ENCODE results near the gene PPFIBP1.
A peak's percentile ranks its signal among the peaks of the same experiment; 100 is the strongest.

Gene PPFIBP1

GRCh38 chr12:27666510-27666909 is 142.5 kb downstream of the PPFIBP1 start:
- DNase-seq (ENCODE audit: insufficient read length, low spot score) = no peak
- TF ChIP-seq POLR2A (IDR thresholded peaks at IDR 0.05; ENCODE audit: low read depth, low read length) = no peak
- FAIRE-seq = no peak

GRCh38 chr12:27667540-27667939 is 143.5 kb downstream of the PPFIBP1 start:
- DNase-seq (ENCODE audit: insufficient read length, low spot score) (peak; percentile 6), FAIRE-seq (no peak)
- no peak for TF ChIP-seq POLR2A (IDR thresholded peaks at IDR 0.05; ENCODE audit: low read depth, low read length)

- FAIRE-seq (no peak), DNase-seq (ENCODE audit: insufficient read length, low spot score) (no peak)
- no peak for TF ChIP-seq POLR2A (IDR thresholded peaks at IDR 0.05; ENCODE audit: low read depth, low read length)
These were observed 148.0 kb downstream of the PPFIBP1 start for GRCh38 chr12:27672051-27672450.

- DNase-seq (ENCODE audit: insufficient read length, low spot score) (no peak), FAIRE-seq (no peak)
- no peak for TF ChIP-seq POLR2A (IDR thresholded peaks at IDR 0.05; ENCODE audit: low read depth, low read length)
These were observed 148.6 kb downstream of the PPFIBP1 start for GRCh38 chr12:27672643-27673042.

GRCh38 chr12:27673101-27673718 is 149.2 kb downstream of the PPFIBP1 start:
- no peak for FAIRE-seq
- no peak for DNase-seq (ENCODE audit: insufficient read length, low spot score)
- TF ChIP-seq POLR2A (IDR thresholded peaks at IDR 0.05; ENCODE audit: low read depth, low read length) = no peak

- no peak for DNase-seq (ENCODE audit: insufficient read length, low spot score)
- FAIRE-seq = peak; percentile 36
- no peak for TF ChIP-seq POLR2A (IDR thresholded peaks at IDR 0.05; ENCODE audit: low read depth, low read length)
These were observed 151.0 kb downstream of the PPFIBP1 start for GRCh38 chr12:27674989-27675388.

- DNase-seq (ENCODE audit: insufficient read length, low spot score) = no peak
- no peak for FAIRE-seq
These were observed 156.6 kb downstream of the PPFIBP1 start for GRCh38 chr12:27680619-27681018.

GRCh38 chr12:27682534-27682933 is 158.5 kb downstream of the PPFIBP1 start:
- no peak for TF ChIP-seq POLR2A (IDR thresholded peaks at IDR 0.05; ENCODE audit: low read depth, low read length)
- no peak for DNase-seq (ENCODE audit: insufficient read length, low spot score)
- FAIRE-seq = no peak

More at GRCh38 chr12:27680619-27681018, 156.6 kb downstream of the PPFIBP1 start:
- no peak for TF ChIP-seq POLR2A (IDR thresholded peaks at IDR 0.05; ENCODE audit: low read depth, low read length)

- no peak for TF ChIP-seq POLR2A (IDR thresholded peaks at IDR 0.05; ENCODE audit: low read depth, low read length)
- DNase-seq (ENCODE audit: insufficient read length, low spot score) = no peak
- FAIRE-seq = no peak
These were observed 161.3 kb downstream of the PPFIBP1 start for GRCh38 chr12:27685274-27685673.

GRCh38 chr12:27686147-27686546 is 162.1 kb downstream of the PPFIBP1 start:
- FAIRE-seq (no peak), DNase-seq (ENCODE audit: insufficient read length, low spot score) (no peak)
- no peak for TF ChIP-seq POLR2A (IDR thresholded peaks at IDR 0.05; ENCODE audit: low read depth, low read length)

GRCh38 chr12:27688671-27689070 is 164.7 kb downstream of the PPFIBP1 start:
- FAIRE-seq = no peak
- TF ChIP-seq POLR2A (IDR thresholded peaks at IDR 0.05; ENCODE audit: low read depth, low read length) = no peak
- DNase-seq (ENCODE audit: insufficient read length, low spot score) = no peak

GRCh38 chr12:27689558-27690180 is 165.7 kb downstream of the PPFIBP1 start:
- DNase-seq (ENCODE audit: insufficient read length, low spot score) = no peak
- TF ChIP-seq POLR2A (IDR thresholded peaks at IDR 0.05; ENCODE audit: low read depth, low read length) = no peak
- FAIRE-seq = no peak

GRCh38 chr12:27693403-27693802 is 169.4 kb downstream of the PPFIBP1 start:
- no peak for DNase-seq (ENCODE audit: insufficient read length, low spot score)
- no peak for FAIRE-seq
- TF ChIP-seq POLR2A (IDR thresholded peaks at IDR 0.05; ENCODE audit: low read depth, low read length) = no peak

- no peak for DNase-seq (ENCODE audit: insufficient read length, low spot score)
- no peak for FAIRE-seq
- no peak for TF ChIP-seq POLR2A (IDR thresholded peaks at IDR 0.05; ENCODE audit: low read depth, low read length)
These were observed 171.7 kb downstream of the PPFIBP1 start for GRCh38 chr12:27695556-27696292.

GRCh38 chr12:27696293-27696652 is 172.3 kb downstream of the PPFIBP1 start, which contains the start of gene REP15:
REP15 (plus strand) TSS chr12:27696447; CDS start chr12:27696563, 116 bp downstream.
- no peak for TF ChIP-seq POLR2A (IDR thresholded peaks at IDR 0.05; ENCODE audit: low read depth, low read length)
- FAIRE-seq = no peak

More at GRCh38 chr12:27696293-27696652, 172.3 kb downstream of the PPFIBP1 start, which contains the start of gene REP15:
- DNase-seq (ENCODE audit: insufficient read length, low spot score) = no peak
